GM18951 (cell line): ENCODE measurements around the gene SPATS2L.

Source experiments
- POLR2A ChIP-seq: IDR thresholded peaks from 4 replicates; pipeline ENCODE4 v1.6.1; 2011; ENCODE audit warnings: mild to moderate bottlenecking; ENCODE audit not compliant: insufficient read length, insufficient read depth; ENCODE audit errors: extremely low read depth
- in situ Hi-C: fragments of 300-500 bp; cut with MboI; formaldehyde crosslinking; loops from one replicate; pipeline ENCODE4 v1.12.0; 2022; ENCODE audit warnings: low sequenced_read_pairs, mixed read lengths, inconsistent platforms; ENCODE audit not compliant: unreplicated experiment

Gene SPATS2L

GRCh38 chr2:200275295-200276013 lies 31.0 kb upstream of the SPATS2L start:
- TF ChIP-seq POLR2A: no peak
- in situ Hi-C loops: no loop called here

- TF ChIP-seq POLR2A: no peak
- in situ Hi-C loops: no loop called here
These were observed 30.0 kb upstream of the SPATS2L start for GRCh38 chr2:200276472-200276871.

- in situ Hi-C loops: no loop called here
- no peak for TF ChIP-seq POLR2A
These were observed 27.7 kb upstream of the SPATS2L start for GRCh38 chr2:200278694-200279316.

- TF ChIP-seq POLR2A: no peak
- in situ Hi-C loops: no loop called here
These were observed 26.6 kb upstream of the SPATS2L start for GRCh38 chr2:200279857-200280256.

- in situ Hi-C loops: no loop called here
- TF ChIP-seq POLR2A: no peak
These were observed 19.9 kb upstream of the SPATS2L start for GRCh38 chr2:200286578-200286977.

GRCh38 chr2:200288670-200289429 lies 17.6 kb upstream of the SPATS2L start:
- in situ Hi-C loops: no loop called here
- no peak for TF ChIP-seq POLR2A

- TF ChIP-seq POLR2A: no peak
- in situ Hi-C loops: no loop called here
These were observed 10.4 kb upstream of the SPATS2L start for GRCh38 chr2:200296118-200296517.

- in situ Hi-C loops: no loop called here
- TF ChIP-seq POLR2A: no peak
These were observed 9.4 kb upstream of the SPATS2L start for GRCh38 chr2:200297100-200297499.

GRCh38 chr2:200297989-200298388 lies 8.5 kb upstream of the SPATS2L start:
- TF ChIP-seq POLR2A: no peak
- in situ Hi-C loops: no loop called here

GRCh38 chr2:200298816-200299215 lies 7.7 kb upstream of the SPATS2L start:
- in situ Hi-C loops: no loop called here
- no peak for TF ChIP-seq POLR2A

- TF ChIP-seq POLR2A: no peak
- in situ Hi-C loops: loop anchor here (10.0 kb wide), 1 partner anchor 175 kb away; no protein-coding TSS in a partner anchor
These were observed 6.4 kb upstream of the SPATS2L start for GRCh38 chr2:200300065-200300464.

GRCh38 chr2:200300638-200301314 lies 5.7 kb upstream of the SPATS2L start:
- in situ Hi-C loops: loop anchor here (10.0 kb wide), 1 partner anchor 174 kb away; no protein-coding TSS in a partner anchor
- no peak for TF ChIP-seq POLR2A
